Islet of Langerhans (tissue), 1 donor: ENCODE data around the gene ARHGAP10.

Source experiments
- FAIRE-seq: peaks from one replicate; lab custom pipeline; 2011; peaks lifted over from hg19 to GRCh38; lab: Jason Lieb, UNC

Gene ARHGAP10

DNA sequence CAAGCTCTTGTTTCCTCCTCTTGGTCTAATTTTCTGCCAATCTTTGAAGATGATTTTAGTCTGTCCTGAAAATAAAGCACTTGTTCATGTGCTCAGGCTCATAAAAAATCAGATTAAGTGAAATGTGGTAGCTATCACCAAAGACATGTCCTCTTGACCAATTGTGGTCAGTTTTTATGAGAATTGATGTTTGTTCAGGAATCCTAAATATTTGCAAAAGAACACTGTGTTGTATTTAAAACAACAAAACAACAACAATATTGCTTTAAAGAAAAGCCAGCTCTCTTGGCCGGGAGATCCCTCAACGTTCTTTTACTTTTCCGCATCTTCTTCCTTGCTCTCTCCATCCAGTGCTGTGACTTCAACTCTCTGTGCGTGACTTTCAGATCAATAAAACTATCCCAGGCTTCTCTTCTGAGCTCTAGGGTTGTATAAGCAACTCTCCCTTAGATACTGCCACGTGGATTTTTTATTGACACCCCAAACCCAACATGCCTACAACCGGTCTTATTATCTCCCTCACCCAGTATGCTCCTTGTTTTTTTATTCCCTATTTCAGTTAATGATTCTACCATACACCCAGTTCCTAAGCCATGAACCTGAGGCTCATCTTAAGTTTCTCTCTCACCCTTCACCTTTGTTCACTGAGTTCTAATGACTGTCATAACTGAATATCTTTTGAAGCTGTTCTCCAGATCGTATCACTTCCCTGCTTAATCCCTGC lies 309.9 kb downstream of the ARHGAP10 start:
- no peak for FAIRE-seq

DNA sequence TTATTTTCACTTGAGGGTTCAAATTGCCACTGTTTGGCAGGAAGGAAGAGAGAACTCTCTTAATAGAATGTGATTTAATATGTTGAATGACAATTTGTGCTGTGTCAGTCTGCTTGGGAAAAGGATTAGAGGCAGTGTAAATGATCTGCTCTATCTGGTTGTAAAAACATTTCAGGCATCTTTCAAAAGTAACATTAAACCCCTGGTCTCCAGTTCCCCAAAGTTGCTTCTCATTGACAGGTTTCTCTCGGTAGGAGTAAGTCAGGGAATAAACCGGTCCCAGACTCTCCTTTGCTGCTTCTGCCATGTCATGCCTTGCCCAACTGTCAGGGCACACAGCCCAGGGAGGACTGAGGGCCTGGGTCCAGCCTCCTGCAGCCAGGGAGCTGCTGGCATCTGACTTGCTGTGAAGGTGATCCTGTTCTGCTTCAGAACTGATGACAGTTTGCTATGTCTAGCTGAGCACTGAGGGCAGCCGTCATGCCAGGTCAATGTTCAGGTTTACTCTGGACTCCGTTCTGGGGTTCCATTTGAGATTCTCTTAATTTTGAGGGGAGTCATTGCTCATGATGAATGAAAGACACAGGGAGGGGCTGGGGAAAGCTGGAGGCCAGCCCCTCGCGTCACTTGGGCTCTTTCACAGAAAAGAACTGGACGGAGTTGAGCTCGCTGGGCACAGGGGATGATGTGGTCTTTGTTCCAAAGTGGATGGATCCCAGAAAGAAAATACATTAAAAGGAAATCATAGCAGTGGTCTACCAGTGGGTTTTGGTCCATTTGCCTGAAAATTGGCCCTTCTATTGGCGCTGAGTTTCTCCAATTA lies 312.4 kb downstream of the ARHGAP10 start:
- FAIRE-seq: no peak

DNA sequence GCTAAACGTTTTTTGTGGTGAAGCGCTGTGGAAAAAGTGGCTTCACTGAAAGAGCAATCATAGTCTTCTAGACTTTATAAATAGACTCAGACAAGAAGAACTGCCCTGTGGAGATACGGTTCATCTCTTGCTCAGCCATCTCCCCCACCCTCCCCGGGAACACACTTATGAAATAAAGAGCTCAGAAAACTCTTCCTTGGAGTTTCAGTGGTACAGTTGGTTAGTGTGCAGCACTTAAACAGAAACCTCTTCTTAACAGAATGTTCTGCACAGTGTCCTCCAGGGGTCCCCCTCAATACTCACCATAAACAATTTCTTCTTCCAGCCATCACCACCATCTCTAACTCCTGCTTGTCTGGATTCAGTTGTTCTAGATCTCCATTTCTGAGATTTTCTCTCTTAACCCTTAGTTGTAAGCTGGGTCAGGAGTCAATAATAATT lies 313.0 kb downstream of the ARHGAP10 start:
- FAIRE-seq: no peak

DNA sequence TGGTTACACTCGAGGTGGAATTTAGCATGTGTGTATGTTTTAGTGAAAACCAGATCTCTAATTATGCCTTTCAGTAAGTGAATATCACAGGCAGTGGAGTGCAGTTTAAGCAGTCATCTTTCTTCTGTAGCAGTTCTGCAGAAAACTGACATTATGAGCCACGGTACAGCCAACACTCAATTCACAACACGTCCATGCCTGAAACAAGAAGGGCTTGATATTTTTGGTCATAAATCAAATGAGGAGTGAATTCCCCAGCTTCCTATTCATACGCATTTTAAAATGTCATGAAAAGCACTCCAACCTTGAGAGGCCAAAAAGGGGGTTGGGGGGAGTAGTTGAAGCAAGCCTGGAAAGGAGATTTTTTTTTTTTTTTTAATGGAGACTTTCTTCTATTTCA lies 316.7 kb downstream of the ARHGAP10 start:
- FAIRE-seq: no peak

DNA sequence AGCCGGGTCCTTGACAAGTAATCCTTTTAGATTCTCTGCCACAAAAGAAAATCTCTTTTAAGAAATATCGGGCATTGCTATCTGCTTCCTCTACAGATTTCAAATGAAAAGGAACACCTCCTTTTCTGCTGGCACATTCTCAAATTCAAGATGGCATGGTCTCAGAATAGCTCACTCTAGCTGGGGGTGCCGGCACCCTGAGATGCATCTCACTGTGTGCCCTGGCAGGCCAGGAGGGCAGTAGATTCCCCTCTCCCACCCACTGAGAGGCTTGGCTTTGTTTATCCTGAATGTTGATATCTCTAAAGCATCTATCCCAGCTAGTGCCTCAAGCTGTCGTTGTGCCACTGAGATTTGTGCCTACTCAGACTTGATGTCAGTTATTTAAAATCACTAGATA lies 319.5 kb downstream of the ARHGAP10 start:
- FAIRE-seq: no peak

DNA sequence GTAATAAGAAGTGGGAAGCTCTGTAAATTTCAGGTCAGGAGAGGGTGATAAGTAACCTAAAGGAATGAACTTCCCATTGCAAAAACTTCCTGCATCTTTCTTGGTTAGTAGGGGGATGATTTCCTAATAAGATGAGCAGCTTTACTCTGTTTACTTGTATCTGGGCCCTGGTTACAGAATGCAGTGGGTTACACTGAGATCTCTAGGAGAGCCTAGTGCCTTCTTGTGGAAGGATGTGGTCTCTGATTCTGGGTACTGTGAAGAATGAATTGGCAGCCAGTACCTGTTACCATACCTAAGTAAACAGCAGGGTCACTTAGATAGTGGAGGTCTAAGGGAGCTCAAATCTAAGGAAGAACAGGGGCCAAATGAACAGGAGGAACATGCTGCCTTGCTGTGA lies 320.6 kb downstream of the ARHGAP10 start:
- no peak for FAIRE-seq

DNA sequence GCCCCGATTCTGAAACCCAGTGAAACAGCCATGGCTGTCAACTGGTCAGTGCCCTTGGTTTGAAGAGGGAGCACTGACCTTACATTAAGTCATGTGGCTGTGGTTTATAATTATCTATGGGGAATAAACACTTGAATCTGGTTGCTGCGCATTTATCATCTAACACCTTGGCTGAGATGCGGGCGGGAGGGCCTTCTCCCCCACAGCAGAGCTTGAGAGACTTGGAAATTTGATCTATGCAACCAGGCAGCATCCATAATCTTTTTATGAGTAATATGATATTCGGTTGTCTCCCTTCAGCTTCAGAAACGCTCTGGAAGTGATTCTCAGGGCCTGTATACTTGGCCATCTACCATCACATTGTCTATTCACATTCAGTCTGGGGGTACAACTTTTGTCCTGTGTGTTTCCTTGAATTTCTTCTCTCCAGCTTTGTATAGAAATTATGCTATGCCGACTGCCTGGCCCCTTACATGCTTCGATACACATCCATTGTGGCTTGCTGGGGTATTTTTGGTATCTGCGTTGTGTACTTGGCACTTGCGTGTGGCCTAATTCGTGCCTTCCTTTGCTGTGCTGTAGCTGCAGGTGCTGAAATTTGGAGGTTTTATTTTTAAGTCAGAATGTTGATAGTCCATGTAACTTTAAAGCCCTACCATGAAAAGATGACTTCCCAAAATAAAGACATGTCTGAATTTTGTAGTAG lies 321.6 kb downstream of the ARHGAP10 start:
- FAIRE-seq: no peak

DNA sequence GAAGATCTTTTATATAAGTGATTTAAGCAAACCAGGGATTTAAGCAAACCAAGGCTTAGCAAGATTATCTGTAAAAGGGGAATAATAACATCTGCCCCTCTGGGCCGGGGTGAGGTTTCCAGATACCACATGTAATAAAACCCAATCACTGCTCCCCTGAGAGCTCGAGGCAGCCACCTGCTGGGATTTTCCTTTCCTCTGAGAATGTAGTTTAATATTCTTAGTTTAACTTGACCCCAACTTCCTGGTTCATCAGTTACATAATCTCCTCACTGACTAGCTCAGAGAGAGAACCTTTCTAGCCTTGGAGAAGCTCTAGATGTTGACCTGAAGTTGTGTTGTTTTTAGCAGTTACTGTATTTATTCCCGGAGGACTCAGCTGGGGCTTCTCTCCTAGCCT lies 322.4 kb downstream of the ARHGAP10 start:
- peak; percentile 13 for FAIRE-seq

DNA sequence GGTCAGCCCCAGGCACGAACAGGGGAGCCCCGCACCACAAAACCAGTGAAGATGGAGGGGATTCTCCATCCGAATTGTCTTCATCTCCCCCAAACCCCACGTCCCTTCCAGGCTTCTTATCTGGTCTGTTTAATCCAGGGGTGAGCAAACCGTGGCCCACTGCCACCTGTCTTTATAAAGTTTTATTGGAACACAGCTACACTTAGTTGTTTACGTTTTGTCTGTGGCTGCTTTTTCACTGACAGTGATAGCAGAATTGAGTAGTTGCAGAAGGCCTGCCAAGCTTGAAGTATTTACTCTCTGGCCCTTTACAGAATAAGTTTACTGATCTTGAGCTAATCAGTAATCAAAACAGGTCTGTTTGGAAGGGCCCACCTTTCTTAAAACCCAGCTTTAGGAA lies 324.0 kb downstream of the ARHGAP10 start:
- FAIRE-seq: no peak

DNA sequence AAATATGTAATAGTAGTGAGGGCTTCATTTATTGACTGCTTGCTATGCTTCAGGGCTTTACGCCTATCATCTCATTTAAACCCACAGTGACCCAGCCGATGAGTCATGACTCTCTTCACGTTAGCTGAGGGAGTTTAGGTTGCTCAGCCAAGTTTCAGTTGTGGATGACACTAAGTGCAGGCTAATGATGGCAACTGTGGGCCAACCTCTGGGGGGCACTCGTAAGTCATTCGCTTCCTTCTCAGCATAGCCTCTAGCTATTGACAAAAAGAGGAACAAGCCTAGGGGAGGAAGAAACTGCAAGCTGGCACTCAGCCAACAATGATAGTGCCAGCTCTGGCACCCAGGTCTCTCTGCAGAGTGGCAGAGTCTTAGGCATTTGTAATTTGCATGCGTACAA lies 325.0 kb downstream of the ARHGAP10 start:
- FAIRE-seq: no peak

DNA sequence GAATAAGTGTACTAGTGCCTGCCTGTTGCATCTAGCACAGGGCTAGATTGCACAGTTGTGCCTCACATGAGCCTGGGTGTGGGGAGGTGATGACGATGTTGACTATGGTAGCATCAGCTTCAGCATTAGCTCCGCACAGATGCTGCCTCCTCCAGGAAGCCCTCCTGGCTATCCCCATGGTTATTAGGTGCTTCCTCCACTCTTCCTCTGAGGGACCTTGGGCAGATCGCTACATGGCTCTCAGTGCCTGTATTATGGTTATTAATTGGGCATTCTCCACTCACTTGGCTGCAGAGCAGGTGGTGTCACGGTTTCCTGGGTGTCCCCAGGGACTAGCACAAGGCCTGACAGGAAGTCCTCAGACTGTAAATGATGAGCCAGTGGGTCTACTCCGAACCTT lies 325.6 kb downstream of the ARHGAP10 start:
- no peak for FAIRE-seq

DNA sequence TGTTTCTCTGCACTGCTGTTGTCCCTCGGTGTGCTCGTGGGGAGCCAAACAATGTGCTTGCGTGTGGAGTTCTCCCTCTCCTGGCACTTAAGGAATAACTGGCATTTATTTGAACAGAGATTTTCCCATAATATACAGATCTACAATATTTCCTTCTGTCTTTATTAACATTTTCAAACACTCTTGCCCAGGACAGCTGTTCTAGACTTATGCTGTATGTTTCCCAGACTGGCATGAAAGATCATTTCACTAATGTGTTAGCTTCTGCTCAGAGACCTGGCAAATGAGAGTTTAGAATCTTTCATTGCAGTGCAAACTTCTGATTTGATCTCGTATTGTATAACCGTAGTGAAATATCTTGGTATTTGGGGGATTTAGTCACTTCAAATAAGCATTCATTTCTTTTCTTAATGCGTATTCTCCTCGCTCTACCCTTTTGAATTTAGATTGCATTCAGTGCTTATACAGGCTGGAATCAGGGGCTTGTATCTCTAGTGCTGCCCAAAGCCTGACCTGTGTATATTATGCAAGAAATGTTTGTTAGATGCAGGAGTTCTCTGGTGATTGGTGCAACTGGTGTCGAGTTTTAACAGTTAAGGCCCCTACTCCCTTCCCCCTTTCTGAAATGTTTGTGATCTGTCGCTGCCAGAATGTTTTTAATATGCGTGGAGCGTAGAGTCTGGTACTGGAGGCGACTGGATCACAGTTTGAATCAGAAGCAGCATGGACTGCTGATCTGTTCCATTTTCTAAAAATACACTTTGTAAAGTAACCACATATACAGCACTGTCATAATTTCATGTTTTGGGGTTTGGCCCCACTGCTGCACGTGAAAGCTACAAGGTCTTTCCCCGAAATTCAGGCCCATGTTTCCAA lies 326.3 kb downstream of the ARHGAP10 start:
- no peak for FAIRE-seq

DNA sequence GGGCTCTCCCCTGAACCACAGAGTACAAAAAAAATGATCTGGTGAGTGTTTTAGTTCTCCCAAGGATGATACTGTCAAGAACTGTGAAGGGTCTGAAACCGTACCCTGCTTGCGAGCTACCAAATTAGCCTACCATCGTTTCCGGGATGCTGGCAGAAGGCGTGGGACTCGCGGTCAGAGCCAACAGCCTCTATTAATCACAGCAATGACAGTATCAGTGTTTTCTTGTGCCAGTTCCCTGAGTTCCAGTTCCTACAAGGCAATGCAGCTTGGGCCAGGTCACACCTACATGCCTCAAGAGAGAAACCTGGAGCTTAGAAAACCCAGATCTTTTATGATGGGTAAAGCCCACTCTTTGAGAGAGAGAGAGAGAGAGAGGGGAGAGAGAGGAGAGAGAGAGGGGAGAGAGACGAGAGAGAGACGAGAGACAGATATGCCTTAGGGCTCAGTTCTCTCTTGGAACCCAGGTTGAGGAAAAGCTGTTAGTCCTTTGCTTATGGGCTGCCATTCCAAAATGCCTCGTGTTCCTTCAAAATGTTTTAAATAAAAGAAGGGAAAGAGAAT lies 327.8 kb downstream of the ARHGAP10 start:
- FAIRE-seq: no peak

DNA sequence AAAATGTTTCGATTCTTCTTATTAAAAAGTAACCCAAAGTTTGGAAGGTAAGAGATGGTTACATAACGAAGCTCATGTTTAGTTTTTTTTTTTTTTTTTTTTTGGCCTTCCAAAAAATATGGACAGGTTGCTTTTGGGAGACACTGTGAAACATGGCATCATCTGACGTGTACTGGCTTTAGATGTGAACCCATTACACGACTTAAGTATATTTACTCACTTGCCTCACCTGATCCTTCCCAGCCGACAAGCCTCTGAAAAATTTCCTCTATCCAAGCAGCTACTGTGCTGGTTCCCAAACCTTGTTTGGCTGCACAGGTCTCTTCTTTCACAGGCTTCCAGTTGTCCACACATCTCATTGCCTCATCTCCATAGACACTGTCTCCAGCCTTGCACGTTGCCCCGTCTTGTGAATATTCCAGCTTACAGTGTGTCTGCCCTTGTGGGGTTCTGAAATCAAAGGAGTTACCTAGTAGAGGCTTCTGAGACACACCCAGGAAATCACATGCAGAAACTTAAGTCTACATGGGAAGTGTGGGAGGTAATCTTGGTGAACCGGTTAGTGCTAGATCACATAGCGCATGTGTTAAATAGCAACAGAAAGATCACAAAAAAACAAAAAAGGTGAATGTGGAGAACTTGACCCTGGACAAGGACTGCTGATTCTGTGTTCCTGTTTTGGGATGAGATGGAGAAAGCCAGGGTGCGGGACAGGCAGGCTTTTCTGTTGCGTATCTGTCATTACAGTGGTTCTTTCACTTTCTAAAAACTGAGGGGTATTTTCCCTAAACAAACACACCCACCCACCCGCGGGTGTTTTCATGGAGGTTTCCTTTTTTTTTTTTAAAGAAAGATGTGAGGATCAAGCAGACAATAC lies 328.6 kb downstream of the ARHGAP10 start:
- no peak for FAIRE-seq

DNA sequence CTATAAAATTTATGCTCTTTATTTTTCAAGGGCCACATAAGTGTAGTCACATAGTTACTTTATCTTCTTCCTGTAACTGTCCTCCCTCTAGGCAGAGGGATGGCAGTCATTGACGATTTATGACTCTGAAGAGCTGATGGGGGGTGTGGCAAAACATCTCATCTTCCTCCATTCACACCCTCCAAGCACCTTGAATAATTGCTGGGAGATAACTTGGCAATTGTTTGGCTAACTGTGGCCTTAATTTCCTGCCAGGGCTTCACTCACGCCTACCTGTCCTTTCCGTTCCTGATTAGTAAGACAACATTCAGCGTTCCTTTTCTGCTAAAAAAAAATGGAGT lies 329.2 kb downstream of the ARHGAP10 start:
- no peak for FAIRE-seq

DNA sequence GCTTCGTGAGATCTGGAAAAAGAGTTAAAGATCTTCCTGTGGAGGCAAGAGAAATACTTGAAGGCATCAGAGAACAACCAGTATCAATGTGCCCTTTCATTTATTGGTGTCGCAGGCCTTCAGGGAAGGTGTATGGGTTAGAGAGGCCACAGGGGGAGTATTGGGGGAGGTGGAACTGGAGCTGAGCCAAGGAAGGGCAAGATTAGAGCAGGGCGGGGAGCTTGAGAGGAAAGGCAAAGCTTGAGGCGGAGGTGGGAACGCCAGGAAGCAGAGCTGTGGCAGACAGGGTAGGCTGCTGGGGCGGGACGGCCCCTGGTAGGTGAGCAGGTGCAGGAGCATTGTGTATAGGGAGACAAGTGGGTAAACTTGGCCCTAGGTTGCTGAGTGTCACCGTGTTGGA lies 329.9 kb downstream of the ARHGAP10 start:
- FAIRE-seq: no peak

DNA sequence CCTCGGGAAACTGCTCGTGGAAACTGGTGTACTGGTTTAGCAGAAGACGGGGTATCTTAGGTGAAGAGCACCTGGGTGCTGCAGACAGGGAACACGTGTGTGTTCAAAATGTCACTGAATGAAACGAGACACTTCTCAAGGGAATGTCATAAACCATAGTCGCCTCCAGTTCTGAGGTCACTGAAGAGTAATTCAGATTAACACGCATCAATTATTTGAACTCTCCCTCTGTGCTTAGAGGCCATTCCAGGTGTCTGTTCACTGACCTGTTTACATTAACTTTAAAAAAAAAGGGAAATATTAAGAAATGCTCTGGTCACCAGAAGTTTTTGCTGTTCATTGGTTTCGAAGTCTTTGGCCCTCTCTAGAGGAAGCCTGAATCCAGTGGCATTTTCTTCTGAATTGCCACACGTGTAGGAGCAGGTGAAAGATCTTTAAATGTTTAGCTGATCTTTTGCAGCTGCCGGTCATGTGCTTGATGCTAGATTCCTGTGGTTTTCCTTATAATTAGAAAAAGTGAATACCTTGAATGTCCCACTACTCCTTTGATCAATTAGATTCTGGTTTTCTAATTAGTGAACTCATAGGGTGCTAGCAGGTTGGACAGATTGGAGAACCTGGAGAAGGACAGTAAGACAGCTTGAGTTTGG lies 330.5 kb downstream of the ARHGAP10 start:
- no peak for FAIRE-seq

DNA sequence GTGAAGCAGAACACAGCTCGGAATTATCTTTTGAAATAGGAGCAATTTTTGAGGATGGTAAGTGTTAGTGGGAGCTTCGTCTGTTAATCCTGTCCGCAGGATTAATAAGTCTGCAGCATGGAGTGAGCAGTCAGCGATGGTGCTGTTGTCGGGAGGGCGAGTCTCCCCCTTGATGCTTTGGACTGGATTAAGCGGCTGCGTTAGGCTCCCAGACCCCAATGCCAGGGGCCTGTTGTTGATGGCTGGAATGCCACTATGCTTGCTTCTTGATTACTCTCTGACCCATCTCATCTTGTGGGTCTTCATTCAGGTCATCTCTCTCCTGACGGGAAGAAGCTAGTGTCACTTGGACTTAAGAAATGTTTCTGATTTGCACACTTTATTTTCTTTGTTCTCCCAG lies 332.6 kb downstream of the ARHGAP10 start:
- no peak for FAIRE-seq

DNA sequence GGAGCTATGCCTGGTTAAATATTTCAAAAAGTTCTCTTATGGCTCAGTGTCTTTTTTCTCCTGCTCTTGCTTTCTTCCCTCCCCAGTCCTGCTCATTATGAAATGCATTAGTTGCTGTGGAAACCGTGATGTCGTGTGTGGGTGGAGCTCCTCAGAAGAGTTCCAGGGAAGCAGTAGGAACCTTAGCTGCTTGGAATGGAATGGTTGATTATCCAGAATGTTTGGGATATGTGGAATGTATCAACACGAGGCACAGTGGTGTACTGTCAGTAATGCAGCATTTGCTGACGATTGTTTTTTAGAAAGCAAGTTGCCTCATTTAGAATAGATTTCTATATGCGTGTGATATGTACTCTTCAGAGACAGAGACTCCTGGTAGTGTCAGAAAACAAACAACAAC lies 333.2 kb downstream of the ARHGAP10 start:
- FAIRE-seq: no peak

DNA sequence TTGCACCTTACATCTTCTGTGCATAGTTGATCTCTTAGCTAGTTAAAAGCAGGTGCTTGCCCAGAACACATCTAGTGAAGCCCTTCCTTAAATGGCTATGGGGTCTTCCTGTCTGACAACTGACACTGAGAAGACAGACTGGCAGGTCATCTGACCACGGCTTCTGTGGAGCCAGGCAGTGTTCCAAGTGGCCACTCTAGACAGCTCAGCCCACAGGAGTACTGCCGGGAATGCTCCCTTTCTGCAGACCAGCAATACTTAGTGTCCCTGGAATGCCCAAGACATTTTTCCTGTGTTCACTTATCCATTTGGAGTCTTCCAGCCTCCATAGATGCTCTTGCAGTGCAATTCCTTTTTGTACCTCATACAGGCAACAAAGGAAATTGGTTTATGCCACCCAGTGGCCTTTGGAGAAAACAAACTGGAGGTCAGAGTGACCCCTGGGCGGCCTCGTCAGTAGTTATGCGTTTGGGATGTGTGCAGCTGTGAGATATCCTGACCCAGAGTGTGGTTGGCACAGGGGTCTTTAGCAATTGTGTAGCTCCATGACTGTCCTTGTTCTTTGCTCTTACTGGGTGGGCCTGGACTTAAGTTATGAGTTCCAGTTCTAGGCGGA lies 335.5 kb downstream of the ARHGAP10 start:
- FAIRE-seq: no peak
